Jurkat, Clone E6-1 (cell line): ENCODE data around the gene TTF1.
"Not testable (repeated sequence)": the region's sequence is repeated elsewhere in the genome, so short reads cannot be mapped to it uniquely, and the experiment has no call there.

Experiments
- DNase-seq: peaks from one replicate; pipeline ENCODE4 v3.0.0-alpha.2; 2011; ENCODE audit warnings: low read depth, low spot score
- H3K4me3 ChIP-seq: 2 replicates; pipeline ENCODE4 v1.5.1; 2011; ENCODE audit warnings: mild to moderate bottlenecking, low read length, control low read depth, moderate library complexity

TTF1 gene

DNA sequence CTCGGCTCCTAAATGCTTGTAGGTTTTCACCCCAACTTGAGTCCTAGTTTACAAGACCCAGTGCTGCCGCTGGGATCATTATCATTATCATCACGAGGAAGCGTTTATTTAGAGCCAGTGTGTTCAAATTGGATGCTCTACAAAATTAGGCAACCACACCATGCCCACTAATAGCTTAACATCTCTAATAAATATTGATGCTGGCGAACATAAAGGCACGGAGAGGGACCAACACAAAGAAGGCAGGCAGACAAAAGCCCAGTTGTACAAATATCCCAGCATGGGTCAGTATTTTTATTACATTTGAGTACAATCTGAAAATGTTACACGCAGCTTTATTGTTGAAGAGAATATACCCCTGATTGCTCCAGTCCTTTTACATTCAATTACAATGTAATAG is 8.1 kb upstream of the TTF1 start:
- H3K4me3 ChIP-seq: no peak overlapping the region
- DNase-seq: no peak

- H3K4me3 ChIP-seq: no peak overlapping the region
- no peak for DNase-seq
Observed at GRCh38 chr9:132413926-132414325, 7.3 kb upstream of the TTF1 start.

GRCh38 chr9:132412089-132412488 is 5.4 kb upstream of the TTF1 start:
- no peak for DNase-seq
- H3K4me3 ChIP-seq: no peak overlapping the region

GRCh38 chr9:132411091-132411508 is 4.5 kb upstream of the TTF1 start:
- no peak overlapping the region; the same call in 1 of the 2 replicates for H3K4me3 ChIP-seq
- DNase-seq: peak; percentile 61

GRCh38 chr9:132410642-132411041 is 4.0 kb upstream of the TTF1 start:
- H3K4me3 ChIP-seq: no peak overlapping the region; the same call in 1 of the 2 replicates
- no peak for DNase-seq

DNA sequence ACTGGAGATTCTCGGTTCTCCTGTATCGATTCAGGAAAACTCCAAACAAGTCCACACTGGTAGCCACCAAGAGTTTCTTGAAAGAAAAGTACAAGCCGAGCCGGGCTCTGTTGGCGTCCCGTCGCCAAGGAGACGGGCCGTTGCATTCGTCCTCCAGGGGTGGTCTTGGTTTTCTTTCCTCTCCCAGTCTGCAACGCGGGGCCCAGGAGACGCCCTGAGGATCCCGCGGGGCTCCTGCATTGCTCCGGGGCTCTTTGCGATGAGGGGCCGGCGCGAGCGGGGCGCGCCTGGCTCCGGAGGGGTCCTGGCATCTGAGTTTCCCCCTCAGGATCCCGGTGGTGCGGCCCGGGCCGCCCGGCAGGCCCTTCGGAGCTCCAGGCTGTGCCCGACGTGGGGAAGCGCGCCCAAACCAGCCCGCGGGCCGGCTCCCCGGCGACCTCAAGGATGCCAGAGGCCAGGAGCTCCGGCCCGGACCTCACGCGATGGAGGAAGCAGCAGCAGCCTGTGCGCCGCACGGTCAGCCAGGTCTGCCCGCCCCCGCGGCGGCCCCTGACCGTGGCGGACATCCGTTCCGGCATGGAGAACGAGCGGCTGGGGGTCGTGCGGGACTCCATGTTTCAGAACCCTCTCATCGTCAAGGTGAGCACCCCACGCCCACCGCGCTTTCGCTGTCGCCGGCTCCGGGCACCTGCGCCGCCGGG is 3.3 kb upstream of the TTF1 start, which contains the start of gene CFAP77:
Gene CFAP77 (plus strand): TSS at position 384 of the 701 bp plus-strand sequence. CDS start 61 bp downstream, at position 445.
- DNase-seq: no peak
- peak within 1 kb of the TSS; percentile 27 for H3K4me3 ChIP-seq

DNA sequence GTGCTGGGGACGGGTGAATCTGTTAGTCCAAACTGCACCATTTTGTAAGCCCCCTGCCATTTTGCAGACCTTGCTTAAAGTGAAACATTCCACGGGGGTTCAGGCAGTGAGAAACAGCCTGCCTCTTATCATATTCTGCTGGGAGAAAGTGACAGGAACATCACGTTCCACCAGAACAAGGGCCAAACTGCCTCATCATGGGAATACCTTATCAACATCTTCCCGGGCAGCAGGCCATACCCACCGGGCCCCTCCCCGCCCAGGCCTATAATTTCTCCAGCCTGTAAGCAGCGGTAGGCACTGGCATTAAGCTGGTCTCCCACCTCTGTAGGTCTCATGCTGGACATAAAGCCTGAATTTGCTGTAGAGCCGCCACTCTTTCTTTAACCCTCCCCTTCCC is 1.9 kb upstream of the TTF1 start:
- DNase-seq: no peak
- H3K4me3 ChIP-seq: no peak overlapping the region

DNA sequence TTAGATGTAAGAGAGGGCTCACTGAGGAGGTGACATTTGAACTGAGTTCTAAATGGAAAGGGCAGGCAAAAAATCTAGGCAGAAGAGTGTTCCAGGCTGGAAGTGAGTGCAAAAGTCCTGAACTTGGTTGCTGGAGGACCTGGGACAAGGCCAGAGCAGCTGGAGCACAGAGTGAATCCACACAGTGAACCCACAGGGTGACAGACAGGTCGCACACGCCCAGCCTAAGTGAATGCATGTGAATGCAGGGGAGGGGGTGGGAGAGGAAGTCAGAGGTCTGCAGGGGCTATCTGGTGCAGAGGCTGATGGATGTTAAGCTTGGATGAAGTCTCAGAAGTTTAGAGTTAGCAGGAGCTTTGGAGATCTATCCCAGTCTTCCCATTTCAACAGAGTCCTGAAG is 556 bp upstream of the TTF1 start:
- peak overlapping the region; percentile 63 for H3K4me3 ChIP-seq
- no peak for DNase-seq

- peak; percentile 98 for DNase-seq
- H3K4me3 ChIP-seq: peak overlapping the region; percentile 63
Observed at GRCh38 chr9:132404228-132404881, 2.3 kb downstream of the TTF1 start.

DNA sequence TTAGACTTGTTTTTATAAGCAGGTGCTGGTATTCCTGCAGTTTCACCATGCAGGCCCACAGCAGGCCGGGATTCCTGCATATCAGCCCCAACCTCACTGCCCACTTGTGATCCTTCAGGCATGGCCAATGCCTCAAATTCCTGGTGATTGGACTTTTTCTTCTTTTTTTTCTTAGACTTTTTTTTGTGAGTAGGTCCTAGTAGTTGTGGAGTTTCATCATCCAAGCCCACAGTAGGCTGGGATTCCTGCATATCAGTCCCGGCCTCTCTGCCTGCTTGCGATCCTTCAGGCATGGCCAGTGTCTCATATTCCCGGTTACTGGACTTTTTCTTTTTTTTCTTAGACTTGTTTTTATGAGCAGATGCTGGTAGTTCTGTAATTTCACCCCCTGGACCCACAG is 4.8 kb downstream of the TTF1 start:
- no peak overlapping the region for H3K4me3 ChIP-seq
- no peak for DNase-seq

DNA sequence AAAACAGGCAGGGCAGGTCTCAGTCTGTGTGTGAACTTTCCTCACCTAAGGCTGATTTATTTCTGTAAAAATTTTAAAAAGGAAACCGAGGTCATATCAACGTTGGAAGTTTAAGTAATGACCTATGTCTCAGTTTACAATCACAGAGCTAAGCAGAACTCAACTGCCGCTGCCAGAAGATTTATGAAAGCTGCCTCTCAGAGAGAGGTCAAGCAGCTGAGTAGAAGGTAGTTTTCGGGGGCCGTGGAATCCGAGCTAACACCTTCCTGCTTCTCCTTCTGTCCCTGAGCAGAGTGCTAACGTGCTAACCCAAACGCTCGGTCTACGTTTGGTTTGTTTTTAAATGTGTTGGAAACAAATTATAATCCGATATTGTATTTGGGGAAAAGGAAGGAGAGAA is 11.1 kb downstream of the TTF1 start:
- no peak for DNase-seq
- no peak overlapping the region for H3K4me3 ChIP-seq

GRCh38 chr9:132391449-132391848 is 15.2 kb downstream of the TTF1 start:
- DNase-seq: no peak
- no peak overlapping the region for H3K4me3 ChIP-seq

- no peak overlapping the region for H3K4me3 ChIP-seq
- no peak for DNase-seq
Observed at GRCh38 chr9:132390966-132391365, 15.7 kb downstream of the TTF1 start.

GRCh38 chr9:132387133-132387532 is 19.5 kb downstream of the TTF1 start:
- no peak for DNase-seq

DNA sequence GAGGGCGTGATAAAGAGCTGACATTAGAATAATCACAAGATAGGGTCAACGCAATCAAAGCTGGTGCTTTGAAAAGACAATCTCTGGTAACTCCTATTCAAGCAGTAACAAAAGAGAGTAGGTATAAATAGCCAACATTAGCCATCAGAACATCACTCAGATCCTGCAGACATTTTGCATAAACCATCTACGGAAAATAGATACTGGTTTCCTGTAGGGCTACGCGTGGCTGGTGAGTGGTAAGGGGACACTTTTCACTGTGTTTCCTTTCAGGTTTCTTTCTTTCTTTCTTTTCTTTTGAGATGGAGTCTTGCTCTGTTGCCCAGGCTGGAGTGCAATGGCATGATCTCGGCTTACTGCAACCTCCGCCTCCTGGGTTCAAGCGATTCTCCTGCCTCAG is 22.3 kb downstream of the TTF1 start:
- DNase-seq: no peak
- H3K4me3 ChIP-seq: no peak overlapping the region

More at GRCh38 chr9:132387133-132387532, 19.5 kb downstream of the TTF1 start:
- no peak overlapping the region for H3K4me3 ChIP-seq

DNA sequence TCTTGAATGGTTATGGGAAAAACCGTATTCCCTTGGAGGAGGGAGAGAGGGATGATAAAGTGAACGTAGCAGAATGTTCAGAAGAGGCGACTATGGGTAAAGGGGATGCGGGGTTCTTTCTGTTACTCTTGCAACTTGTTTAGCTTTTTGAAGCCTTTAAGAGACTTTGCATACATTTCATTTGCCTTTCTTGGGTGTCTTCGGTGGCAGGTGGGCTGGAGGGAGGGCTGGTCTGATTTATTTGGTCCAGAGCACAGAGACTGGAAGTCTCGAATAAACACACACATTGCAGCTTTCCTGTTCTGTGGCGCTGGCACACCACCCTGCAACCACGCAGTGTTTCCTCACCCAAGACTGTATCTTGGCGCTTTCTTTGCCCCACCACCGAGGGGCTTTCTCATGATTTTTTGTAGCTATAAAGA is 23.2 kb downstream of the TTF1 start:
- no peak overlapping the region for H3K4me3 ChIP-seq
- DNase-seq: no peak

DNA sequence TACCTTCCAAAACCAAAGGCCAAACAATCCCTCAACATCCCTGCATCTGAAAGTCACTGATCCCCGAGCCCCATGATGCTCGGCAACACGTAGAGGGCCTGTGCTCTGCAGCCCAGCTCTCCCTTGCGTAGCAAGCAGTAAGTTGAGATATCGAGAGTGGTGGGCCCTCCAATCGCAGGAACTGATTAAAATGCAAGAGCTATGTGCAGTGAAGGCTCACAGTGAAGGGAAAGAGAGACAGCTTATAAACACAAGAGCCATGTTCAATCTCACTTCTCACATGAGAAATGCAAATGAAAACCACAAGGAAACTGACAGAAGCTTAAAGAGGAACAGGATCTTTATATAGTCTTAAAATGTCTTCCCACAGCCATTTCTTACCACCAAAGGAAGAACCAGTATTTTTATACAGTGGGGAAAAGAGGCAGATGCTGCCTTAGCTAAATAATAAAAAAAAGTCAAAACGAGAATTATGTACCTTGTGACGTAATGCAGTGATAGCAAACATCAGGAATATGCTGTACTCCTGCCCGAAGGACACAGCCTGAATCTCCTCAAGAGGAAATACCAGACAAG is 24.6 kb downstream of the TTF1 start:
- DNase-seq: no peak
- no peak overlapping the region for H3K4me3 ChIP-seq

GRCh38 chr9:132378416-132378815 is 28.2 kb downstream of the TTF1 start:
- H3K4me3 ChIP-seq, DNase-seq: not testable (repeated sequence)

DNA sequence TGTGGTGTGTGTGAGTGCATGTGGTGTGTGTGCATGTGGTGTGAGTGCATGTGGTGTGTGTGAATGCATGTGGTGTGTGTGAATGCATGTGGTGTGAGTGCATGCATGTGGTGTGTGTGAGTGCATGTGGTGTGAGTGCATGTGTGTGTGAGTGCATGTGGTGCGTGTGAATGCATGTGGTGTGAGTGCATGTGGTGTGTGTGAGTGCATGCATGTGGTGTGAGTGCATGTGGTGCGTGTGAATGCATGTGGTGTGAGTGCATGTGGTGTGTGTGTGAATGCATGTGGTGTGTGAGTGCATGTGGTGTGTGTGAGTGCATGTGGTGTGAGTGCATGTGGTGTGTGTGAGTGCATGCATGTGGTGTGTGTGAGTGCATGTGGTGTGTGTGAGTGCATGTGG is 28.9 kb downstream of the TTF1 start:
- H3K4me3 ChIP-seq, DNase-seq: not testable (repeated sequence)
